CD4-positive, CD25-positive, alpha-beta regulatory T cell (primary cell): ENCODE data around the gene EIF5B. TPM values are rescaled to one million over a fixed set of nuclear protein-coding genes. Genes with fewer than 3 reads are reported as not detected.

ENCODE experiments used
- ATAC-seq, 2 donors: fragments of 150-1000 bp; cut with Tn5 transposase; one replicate each; pipeline ENCODE4 v1.10.0; 2021; ENCODE audit warnings: low read depth in 2 of 2, moderate number of reproducible peaks in 2 of 2, moderate library complexity in 1 of 2
- DNase-seq, 3 donors: peaks; one replicate each; pipeline versions ENCODE4 v3.0.0 to v3.0.0-alpha.2; 2012 to 2022; ENCODE audit warnings: mixed read lengths in 1 of 3
- H3K27ac ChIP-seq: one replicate; pipeline ENCODE4 v1.7.0; 2013; ENCODE audit warnings: mild to moderate bottlenecking, low read length; ENCODE audit not compliant: insufficient read depth, poor library complexity, severe bottlenecking
- H3K27me3 ChIP-seq: one replicate; pipeline ENCODE4 v1.7.0; 2013; ENCODE audit warnings: low read length; ENCODE audit not compliant: control insufficient read depth, insufficient read depth
- H3K36me3 ChIP-seq: one replicate; pipeline ENCODE4 v1.7.0; 2013; ENCODE audit warnings: mild to moderate bottlenecking, low read length, moderate library complexity; ENCODE audit not compliant: control insufficient read depth, insufficient read depth
- H3K4me1 ChIP-seq: 2 replicates; pipeline ENCODE4 v1.7.0; 2013; ENCODE audit warnings: mild to moderate bottlenecking, low read length; ENCODE audit not compliant: insufficient read depth, control insufficient read depth, poor library complexity, severe bottlenecking
- H3K4me3 ChIP-seq: one replicate; pipeline ENCODE4 v1.7.0; 2013; ENCODE audit warnings: low read depth, mild to moderate bottlenecking, low read length, moderate library complexity
- H3K9me3 ChIP-seq, 2 experiments: 1 replicate in 1 of 2; 2 replicates in 1 of 2; pipeline ENCODE4 v1.7.0; 2013; ENCODE audit warnings: low read length in 2 of 2, mild to moderate bottlenecking in 1 of 2, moderate library complexity in 1 of 2; ENCODE audit not compliant: control insufficient read depth in 2 of 2
- H3K27ac Mint-ChIP-seq, 3 donors: one replicate each; pipeline ENCODE4 v1.8.0; 2020 to 2022; ENCODE audit warnings: mild to moderate bottlenecking in 3 of 3, mixed read lengths in 3 of 3, moderate library complexity in 2 of 3
- H3K27me3 Mint-ChIP-seq: one replicate; pipeline ENCODE4 v1.8.0; 2022; ENCODE audit warnings: mild to moderate bottlenecking, mixed read lengths
- H3K36me3 Mint-ChIP-seq: one replicate; pipeline ENCODE4 v1.8.0; 2020; ENCODE audit warnings: mixed read lengths
- H3K4me1 Mint-ChIP-seq, 4 donors: one replicate each; pipeline ENCODE4 v1.8.0; 2020 to 2022; ENCODE audit warnings: mixed read lengths in 4 of 4, mild to moderate bottlenecking in 1 of 4
- H3K4me3 Mint-ChIP-seq, 4 donors: one replicate each; pipeline ENCODE4 v1.8.0; 2020 to 2022; ENCODE audit warnings: mild to moderate bottlenecking in 4 of 4, mixed read lengths in 4 of 4, moderate library complexity in 3 of 4
- H3K9me3 Mint-ChIP-seq, 7 donors: one replicate each; pipeline ENCODE4 v1.8.0; 2020 to 2022; ENCODE audit warnings: mixed read lengths in 7 of 7, mild to moderate bottlenecking in 3 of 7, moderate library complexity in 2 of 7
- polyA plus RNA-seq, 4 donors: library from polyadenylated mRNA; unstranded; fragments of 300-500 nt; fragmentation: Illumina TruSeq; gene quantifications; one replicate each; pipeline ENCODE4 v1.2.3, GENCODE V29; 2021
- total RNA-seq: library from RNA; stranded (reverse); gene quantifications from one replicate; pipeline ENCODE4 v1.2.3, GENCODE V29; 2022

The EIF5B gene
- total and polyA plus RNA-seq, 5 donors from 2014 or later = 2.9 to 38.0 (median 4.2) TPM

- Histone ChIP-seq H3K36me3 (peaks cover 94% of the 10 kb centered on the region), H3K4me3 (no peak overlapping the region), H3K27me3 (no peaks in the 10 kb centered on the region), H3K9me3 (no peaks in the 10 kb centered on the region), H3K27ac (no peak overlapping the region), H3K4me1 (no peaks in the 10 kb centered on the region)
- no peaks in the 10 kb centered on the region for H3K9me3 Mint-ChIP-seq
- H3K27ac Mint-ChIP-seq = peak overlapping the region in 2 of 3 donors; percentile 32 to 59
- DNase-seq (no peak), ATAC-seq (no peak)
- no peak overlapping the region for H3K4me3 Mint-ChIP-seq
- H3K36me3 Mint-ChIP-seq = peaks cover 40% of the 10 kb centered on the region
- H3K4me1 Mint-ChIP-seq = peaks cover 0 to 13% (median 8%) of the 10 kb centered on the region in 4 donors
- H3K27me3 Mint-ChIP-seq = no peaks in the 10 kb centered on the region
These were observed 64.7 kb downstream of the EIF5B start for GRCh38 chr2:99401841-99402240.

DNA sequence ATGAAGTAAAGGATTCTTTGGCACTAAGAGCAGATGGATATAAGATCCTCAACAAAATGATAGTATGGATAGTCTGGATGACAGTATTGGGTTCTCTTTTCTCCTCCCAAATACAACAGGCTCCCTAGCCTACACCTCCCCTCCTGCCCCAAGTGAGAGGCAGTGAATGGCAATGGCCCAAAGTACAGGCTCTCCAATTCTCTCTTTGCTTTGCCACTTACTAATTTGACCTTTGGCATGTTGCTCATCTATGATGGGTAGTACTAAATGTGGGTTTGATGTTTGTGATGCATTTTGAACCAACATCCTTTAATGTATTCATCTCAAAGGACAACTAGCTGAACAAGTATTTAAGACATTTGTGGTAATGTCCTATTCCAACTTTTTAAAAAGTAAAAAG, 65.9 kb downstream of the EIF5B start:
- no peak for ATAC-seq
- no peak overlapping the region for H3K4me3 ChIP-seq
- Mint-ChIP-seq H3K9me3 (no peaks in the 10 kb centered on the region), H3K4me3 (no peak overlapping the region), H3K27ac (peak overlapping the region; percentile 2 to 59 (median 59)), H3K4me1 (peaks cover 0 to 13% (median 7%) of the 10 kb centered on the region in 4 donors), H3K36me3 (peaks cover 39% of the 10 kb centered on the region), H3K27me3 (no peaks in the 10 kb centered on the region)
- H3K4me1 ChIP-seq = no peaks in the 10 kb centered on the region
- H3K9me3 ChIP-seq = no peaks in the 10 kb centered on the region
- peaks cover 87% of the 10 kb centered on the region for H3K36me3 ChIP-seq
- DNase-seq = no peak
- H3K27me3 ChIP-seq = no peaks in the 10 kb centered on the region
- no peak overlapping the region for H3K27ac ChIP-seq

GRCh38 chr2:99403524-99403923, 66.3 kb downstream of the EIF5B start:
- no peak overlapping the region for H3K4me3 ChIP-seq
- no peaks in the 10 kb centered on the region for H3K27me3 ChIP-seq
- Mint-ChIP-seq H3K27me3 (no peaks in the 10 kb centered on the region), H3K36me3 (peaks cover 36% of the 10 kb centered on the region), H3K9me3 (no peaks in the 10 kb centered on the region), H3K4me3 (no peak overlapping the region), H3K27ac (peak overlapping the region in 2 of 3 donors; percentile 59), H3K4me1 (peaks cover 0 to 13% (median 7%) of the 10 kb centered on the region in 4 donors)
- no peaks in the 10 kb centered on the region for H3K4me1 ChIP-seq
- ATAC-seq (peak; percentile 34 to 42), DNase-seq (peak in 1 of 3 donors; percentile 37)
- peaks cover 85% of the 10 kb centered on the region for H3K36me3 ChIP-seq
- peak overlapping the region; percentile 5 for H3K27ac ChIP-seq
- H3K9me3 ChIP-seq = no peaks in the 10 kb centered on the region

GRCh38 chr2:99404039-99404796, 67.0 kb downstream of the EIF5B start:
- Histone ChIP-seq H3K36me3 (peaks cover 81% of the 10 kb centered on the region), H3K9me3 (no peaks in the 10 kb centered on the region), H3K4me1 (no peaks in the 10 kb centered on the region), H3K4me3 (no peak overlapping the region), H3K27me3 (no peaks in the 10 kb centered on the region), H3K27ac (no peak overlapping the region)
- H3K9me3 Mint-ChIP-seq = no peaks in the 10 kb centered on the region
- H3K4me1 Mint-ChIP-seq = peaks cover 0 to 13% (median 7%) of the 10 kb centered on the region in 4 donors
- H3K27ac Mint-ChIP-seq = peak overlapping the region in 2 of 3 donors; percentile 59 to 69
- no peaks in the 10 kb centered on the region for H3K27me3 Mint-ChIP-seq
- peaks cover 31% of the 10 kb centered on the region for H3K36me3 Mint-ChIP-seq
- no peak overlapping the region for H3K4me3 Mint-ChIP-seq
- no peak for ATAC-seq
- no peak for DNase-seq

DNA sequence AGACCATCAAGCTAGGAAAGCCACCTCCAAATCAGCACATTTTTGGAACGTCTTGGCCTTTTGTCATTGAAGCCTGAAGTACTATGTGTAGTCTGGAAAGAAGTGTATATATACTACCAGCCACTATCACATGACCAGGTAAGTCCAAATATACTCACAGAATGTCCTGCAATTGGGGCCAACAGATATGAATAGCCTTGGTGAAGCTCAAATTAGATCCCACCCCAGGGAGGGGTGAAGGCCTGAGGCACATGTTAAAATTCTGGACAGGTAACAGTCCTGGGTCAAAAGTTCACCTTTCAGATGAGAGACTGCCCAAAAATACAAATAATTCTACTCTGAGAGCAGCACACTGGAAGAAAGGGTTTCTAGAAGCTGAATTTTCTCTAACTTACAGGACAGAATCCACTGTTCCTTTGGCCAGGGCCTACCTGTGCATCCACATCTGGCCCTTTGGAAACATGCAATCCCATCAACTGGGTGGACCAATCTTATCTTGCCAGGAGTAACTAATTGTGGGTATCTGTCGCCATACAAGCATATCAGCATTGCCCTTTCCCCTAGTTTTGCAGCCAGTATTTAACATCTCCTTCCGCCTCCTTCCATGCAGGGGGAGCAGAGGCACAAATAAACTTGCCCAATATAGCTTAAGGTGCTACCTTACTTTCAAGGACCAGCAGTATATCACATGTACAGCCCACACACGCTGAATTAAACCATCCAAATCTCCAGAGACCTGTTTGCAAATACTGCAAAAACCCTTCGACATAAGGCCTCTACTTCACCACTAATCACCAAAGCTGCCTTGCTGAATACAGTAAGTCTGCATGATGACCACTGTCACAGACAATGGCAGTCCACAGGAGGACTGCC, 67.8 kb downstream of the EIF5B start:
- no peaks in the 10 kb centered on the region for H3K4me1 ChIP-seq
- ATAC-seq (no peak), DNase-seq (no peak)
- Mint-ChIP-seq H3K4me1 (peaks cover 0 to 13% (median 6%) of the 10 kb centered on the region in 4 donors), H3K27me3 (no peaks in the 10 kb centered on the region), H3K4me3 (no peak overlapping the region), H3K9me3 (no peaks in the 10 kb centered on the region), H3K36me3 (peaks cover 27% of the 10 kb centered on the region), H3K27ac (peak overlapping the region in 1 of 3 donors; percentile 59)
- no peak overlapping the region for H3K4me3 ChIP-seq
- H3K27me3 ChIP-seq = no peaks in the 10 kb centered on the region
- H3K36me3 ChIP-seq = peaks cover 73% of the 10 kb centered on the region
- no peak overlapping the region for H3K27ac ChIP-seq
- H3K9me3 ChIP-seq = no peaks in the 10 kb centered on the region

DNA sequence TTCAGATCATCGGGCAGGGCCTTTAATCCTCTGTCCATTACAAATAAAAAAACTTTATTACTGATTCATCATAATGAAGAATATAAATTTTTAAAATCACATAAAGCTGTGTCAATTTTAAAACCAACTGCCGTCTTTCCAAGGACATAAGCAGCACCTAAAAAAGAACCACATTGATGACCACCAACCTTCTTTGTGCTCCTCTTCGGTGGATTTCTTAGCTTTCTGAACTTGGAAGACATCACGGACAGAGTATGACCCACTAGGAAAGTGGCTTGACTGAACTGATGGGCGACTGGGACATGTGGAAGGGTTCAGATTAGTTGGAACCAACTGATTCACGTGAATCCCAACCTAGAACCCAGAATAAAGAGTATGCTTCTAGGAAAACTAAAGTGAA, 68.9 kb downstream of the EIF5B start:
- H3K4me3 Mint-ChIP-seq = no peak overlapping the region
- DNase-seq (no peak), ATAC-seq (no peak)
- Histone ChIP-seq H3K9me3 (no peaks in the 10 kb centered on the region), H3K27ac (no peak overlapping the region), H3K4me3 (no peak overlapping the region), H3K36me3 (peaks cover 71% of the 10 kb centered on the region), H3K27me3 (no peaks in the 10 kb centered on the region), H3K4me1 (no peaks in the 10 kb centered on the region)
- no peaks in the 10 kb centered on the region for H3K9me3 Mint-ChIP-seq
- H3K27ac Mint-ChIP-seq = peak overlapping the region in 1 of 3 donors; percentile 33
- H3K4me1 Mint-ChIP-seq = peaks cover 0 to 13% (median 6%) of the 10 kb centered on the region in 4 donors
- peaks cover 25% of the 10 kb centered on the region for H3K36me3 Mint-ChIP-seq
- H3K27me3 Mint-ChIP-seq = no peaks in the 10 kb centered on the region

- no peak overlapping the region for H3K27ac Mint-ChIP-seq
- no peak overlapping the region for H3K4me3 ChIP-seq
- ATAC-seq (no peak), DNase-seq (no peak)
- H3K27me3 ChIP-seq = no peaks in the 10 kb centered on the region
- H3K4me1 Mint-ChIP-seq = no peaks in the 10 kb centered on the region
- H3K36me3 Mint-ChIP-seq = peaks cover 26% of the 10 kb centered on the region
- H3K4me1 ChIP-seq = no peaks in the 10 kb centered on the region
- no peaks in the 10 kb centered on the region for H3K27me3 Mint-ChIP-seq
- no peaks in the 10 kb centered on the region for H3K9me3 Mint-ChIP-seq
- peaks cover 54% of the 10 kb centered on the region for H3K36me3 ChIP-seq
- no peaks in the 10 kb centered on the region for H3K9me3 ChIP-seq
- H3K4me3 Mint-ChIP-seq = no peak overlapping the region
- no peak overlapping the region for H3K27ac ChIP-seq
These were observed 73.1 kb downstream of the EIF5B start for GRCh38 chr2:99410276-99410675.
